Lung (tissue), 12 donors: ENCODE results near the gene ACBD6. TPM values are rescaled to one million over a fixed set of nuclear protein-coding genes. Genes with fewer than 3 reads are reported as not detected.
A peak's percentile ranks its signal among the peaks of the same experiment; 100 is the strongest.

Source experiments
- ATAC-seq: fragments of 200-7000 bp; cut with Tn5 transposase; one replicate; pipeline ENCODE4 v1.9.1; 2020; ENCODE audit warnings: moderate number of reproducible peaks; ENCODE audit not compliant: insufficient read depth, low FRiP score
- DNase-seq, 3 donors: peaks; one replicate each; pipeline ENCODE4 v3.0.0-alpha.2; 2013 to 2017
- H3K27ac ChIP-seq, 2 donors: one replicate each; pipeline ENCODE4 v1.5.1; 2013; ENCODE audit warnings: mild to moderate bottlenecking in 2 of 2, moderate library complexity in 2 of 2, control low read depth in 1 of 2, inconsistent platforms in 1 of 2, low read depth in 1 of 2, low read length in 1 of 2
- H3K27me3 ChIP-seq, 3 donors: one replicate each; pipeline ENCODE4 v1.5.1; 2013; ENCODE audit warnings: low read length in 2 of 3; ENCODE audit not compliant: control insufficient read depth in 3 of 3, insufficient read depth in 3 of 3
- H3K36me3 ChIP-seq, 4 donors: one replicate each; pipeline ENCODE4 v1.5.1; 2013; ENCODE audit warnings: low read length in 4 of 4, mild to moderate bottlenecking in 1 of 4, moderate library complexity in 1 of 4; ENCODE audit not compliant: control insufficient read depth in 4 of 4, insufficient read depth in 4 of 4
- H3K4me1 ChIP-seq, 5 donors: one replicate each; pipeline ENCODE4 v1.5.1; 2013; ENCODE audit warnings: low read length in 5 of 5, mild to moderate bottlenecking in 2 of 5, moderate library complexity in 1 of 5; ENCODE audit not compliant: control insufficient read depth in 5 of 5, insufficient read depth in 5 of 5
- H3K4me3 ChIP-seq: one replicate; pipeline ENCODE4 v1.5.1; 2013; ENCODE audit warnings: mild to moderate bottlenecking, control low read depth, moderate library complexity
- H3K9ac ChIP-seq, 2 donors: one replicate each; pipeline ENCODE4 v1.5.1; 2013; ENCODE audit warnings: low read length in 2 of 2, control low read depth in 1 of 2; ENCODE audit not compliant: insufficient read depth in 1 of 2
- H3K9me3 ChIP-seq, 4 donors: one replicate each; pipeline ENCODE4 v1.5.1; 2013; ENCODE audit warnings: low read length in 3 of 4, mild to moderate bottlenecking in 1 of 4, moderate library complexity in 1 of 4; ENCODE audit not compliant: control insufficient read depth in 4 of 4, insufficient read depth in 3 of 4
- WGBS, 2 donors: extraction: QIAGEN DNeasy Blood & Tissue Kit; methylation state at CpG; one replicate each; pipeline ENCODE4 v1.1.7; 2013; 5-methylcytosine and 5-hydroxymethylcytosine counted together
- polyA plus RNA-seq, 2 donors: library from polyadenylated mRNA; stranded (reverse); fragments of 200-250 nt; gene quantifications; one replicate each; pipeline ENCODE4 v1.2.1, GENCODE V29; 2013
- total RNA-seq, 2 donors: library from RNA; depleted of rRNA in 1 of 2; stranded (reverse); fragments of >200 nt in 1 of 2; gene quantifications; one replicate each; pipeline ENCODE4 v1.2.1, GENCODE V29; 2014 to 2021
- TF ChIP-seq, protein P1 (sequence below): IDR thresholded peaks from 2 replicates; pipeline ENCODE4 v1.5.1; 2012; ENCODE audit warnings: mild to moderate bottlenecking; ENCODE audit errors: control extremely low read depth, extremely low read depth
- donor health status: control.
- donor health status: control.
- donor health status: Bipolar disorder and iron deficiency.
- donor health status: healthy.
- donor health status: DM: yes; HTN: yes; CAD: no.

ACBD6 gene
- total and polyA plus RNA-seq, 4 donors = 28.1 to 53.3 (median 41.1) TPM

GRCh38 chr1:180507795-180508724, 5.7 kb upstream of the ACBD6 start:
- 89 to 97% methylated on average over 15 of the region's 15 CpGs for WGBS, 2 donors
- Histone ChIP-seq H3K9me3 (peaks cover 0 to 3% (median 0%) of the 10 kb centered on the region in 4 donors), H3K27me3 (no peaks in the 10 kb centered on the region), H3K4me3 (no peak overlapping the region), H3K4me1 (peaks cover 0 to 12% (median 0%) of the 10 kb centered on the region in 5 donors), H3K36me3 (no peaks in the 10 kb centered on the region), H3K27ac (no peak overlapping the region), H3K9ac (no peak overlapping the region)
- ATAC-seq = no peak
- TF ChIP-seq, protein P1, sequence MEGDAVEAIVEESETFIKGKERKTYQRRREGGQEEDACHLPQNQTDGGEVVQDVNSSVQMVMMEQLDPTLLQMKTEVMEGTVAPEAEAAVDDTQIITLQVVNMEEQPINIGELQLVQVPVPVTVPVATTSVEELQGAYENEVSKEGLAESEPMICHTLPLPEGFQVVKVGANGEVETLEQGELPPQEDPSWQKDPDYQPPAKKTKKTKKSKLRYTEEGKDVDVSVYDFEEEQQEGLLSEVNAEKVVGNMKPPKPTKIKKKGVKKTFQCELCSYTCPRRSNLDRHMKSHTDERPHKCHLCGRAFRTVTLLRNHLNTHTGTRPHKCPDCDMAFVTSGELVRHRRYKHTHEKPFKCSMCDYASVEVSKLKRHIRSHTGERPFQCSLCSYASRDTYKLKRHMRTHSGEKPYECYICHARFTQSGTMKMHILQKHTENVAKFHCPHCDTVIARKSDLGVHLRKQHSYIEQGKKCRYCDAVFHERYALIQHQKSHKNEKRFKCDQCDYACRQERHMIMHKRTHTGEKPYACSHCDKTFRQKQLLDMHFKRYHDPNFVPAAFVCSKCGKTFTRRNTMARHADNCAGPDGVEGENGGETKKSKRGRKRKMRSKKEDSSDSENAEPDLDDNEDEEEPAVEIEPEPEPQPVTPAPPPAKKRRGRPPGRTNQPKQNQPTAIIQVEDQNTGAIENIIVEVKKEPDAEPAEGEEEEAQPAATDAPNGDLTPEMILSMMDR = no peak
- DNase-seq = peak in 2 of 3 donors; percentile 68 to 74

DNA sequence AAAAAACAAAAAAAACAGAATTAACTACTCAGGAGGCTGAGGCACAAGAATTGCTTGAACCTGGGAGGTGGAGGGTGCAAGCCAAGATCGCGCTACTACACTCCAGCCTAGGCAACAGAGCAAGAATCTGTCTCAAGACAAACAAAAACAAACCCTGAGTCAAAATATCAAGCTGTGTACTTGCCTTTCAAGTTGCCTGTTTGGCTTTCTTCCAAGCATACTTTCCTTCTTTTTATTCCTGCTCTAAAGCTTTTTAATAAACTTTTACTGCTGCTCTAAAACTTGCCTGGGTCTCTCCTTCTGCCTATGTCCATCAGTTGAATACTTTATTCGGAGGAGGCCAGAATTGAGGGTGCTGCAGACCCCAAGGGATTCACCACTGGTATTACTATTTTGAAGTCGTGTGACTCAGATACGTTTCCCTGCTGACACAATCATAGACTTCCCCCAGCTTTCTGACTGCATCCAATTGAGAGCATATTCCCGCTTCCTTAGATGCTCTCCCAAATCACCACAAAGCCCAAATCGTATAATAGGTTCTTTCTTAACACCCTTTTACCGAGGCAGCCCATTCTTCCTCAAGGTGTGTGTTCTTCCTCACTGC, 3.5 kb upstream of the ACBD6 start:
- ATAC-seq (no peak), DNase-seq (peak in 2 of 3 donors; percentile 64 to 71)
- H3K27me3 ChIP-seq = no peaks in the 10 kb centered on the region
- no peak overlapping the region for H3K4me3 ChIP-seq
- no peak overlapping the region for H3K9ac ChIP-seq
- no peak overlapping the region for H3K27ac ChIP-seq
- peaks cover 0 to 3% (median 0%) of the 10 kb centered on the region in 4 donors for H3K9me3 ChIP-seq
- 77 to 78% methylated on average over 8 of the region's 8 CpGs for WGBS, 2 donors
- H3K4me1 ChIP-seq = peaks cover 0 to 15% (median 2%) of the 10 kb centered on the region in 5 donors
- TF ChIP-seq, protein P1 = no peak
- peaks cover 0 to 7% (median 0%) of the 10 kb centered on the region in 4 donors for H3K36me3 ChIP-seq

DNA sequence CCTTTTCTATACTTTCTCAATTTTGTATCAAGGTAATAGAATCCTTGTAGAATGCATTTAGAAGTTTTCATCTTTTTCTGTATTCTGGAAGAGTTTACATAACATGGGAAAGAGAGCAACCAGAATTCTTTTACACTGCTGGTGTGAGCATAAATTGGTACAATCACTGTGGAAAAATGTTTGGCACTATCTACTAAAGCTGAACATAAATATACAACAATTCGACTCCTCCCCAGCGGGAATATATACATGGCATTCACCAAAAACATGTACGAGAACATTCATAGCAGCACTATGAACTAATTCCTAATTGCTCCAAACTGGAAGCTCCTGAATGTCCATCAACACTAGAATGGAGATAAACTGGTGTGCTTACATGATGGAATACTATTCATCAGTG, 1.8 kb upstream of the ACBD6 start:
- no peak for DNase-seq
- no peaks in the 10 kb centered on the region for H3K27me3 ChIP-seq
- TF ChIP-seq, protein P1 = no peak
- WGBS, 2 donors = 95% methylated on average over 3 of the region's 3 CpGs
- ATAC-seq = no peak
- H3K4me1 ChIP-seq = peaks cover 0 to 20% (median 4%) of the 10 kb centered on the region in 5 donors
- H3K4me3 ChIP-seq = no peak overlapping the region
- H3K36me3 ChIP-seq = peaks cover 0 to 7% (median 0%) of the 10 kb centered on the region in 4 donors
- no peak overlapping the region for H3K9ac ChIP-seq
- peaks cover 0 to 3% (median 0%) of the 10 kb centered on the region in 4 donors for H3K9me3 ChIP-seq
- H3K27ac ChIP-seq = no peak overlapping the region
